GM12892 (cell line): ENCODE data around the gene ZNF28.

Source experiments
- POLR2A ChIP-seq: IDR thresholded peaks from 2 replicates; pipeline ENCODE4 v1.6.1; 2011; ENCODE audit warnings: low read depth, low read length, control low read depth
- POLR2AphosphoS5 ChIP-seq: IDR thresholded peaks from 2 replicates; pipeline ENCODE4 v1.6.1; 2011; ENCODE audit warnings: low read depth, low read length, control low read depth
- TAF1 ChIP-seq: IDR thresholded peaks from 2 replicates; pipeline ENCODE4 v1.6.1; 2011; ENCODE audit warnings: low read depth, mild to moderate bottlenecking, control low read depth, low read length, borderline replicate concordance

DNA sequence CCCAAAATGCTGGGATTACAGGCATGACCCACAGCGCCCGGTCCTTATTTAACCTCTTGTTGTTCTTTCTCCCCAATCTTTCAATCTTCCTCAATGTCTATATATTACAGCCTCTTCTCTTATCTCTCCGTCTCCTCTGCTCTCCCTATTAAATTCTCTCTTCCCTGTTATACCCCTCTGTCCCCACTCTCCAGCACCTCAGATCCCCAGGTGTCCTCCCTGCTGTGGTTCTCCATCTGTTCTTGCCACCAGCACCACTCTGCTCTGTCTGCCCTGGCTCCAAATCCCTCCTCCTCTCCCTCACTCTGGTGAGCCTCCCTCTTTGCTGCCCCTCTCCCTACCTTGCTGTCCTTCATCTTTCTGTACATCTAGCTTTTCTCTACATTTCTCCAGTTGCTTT lies 35.9 kb downstream of the ZNF28 start:
- TF ChIP-seq TAF1, result no peak
- TF ChIP-seq POLR2A, result no peak
- TF ChIP-seq POLR2AphosphoS5, result no peak
